T47D (cell line): ENCODE measurements around the gene ARPC1B.
A peak's percentile ranks its signal among the peaks of the same experiment; 100 is the strongest.

Experiments
- DNase-seq, 2 experiments: peaks; one replicate each; pipeline versions ENCODE4 v3.0.0 to v3.0.0-alpha.2; 2011 to 2012; ENCODE audit warnings: low read depth in 1 of 2, low spot score in 1 of 2
- JUND ChIP-seq: IDR thresholded peaks from 2 replicates; pipeline ENCODE4 v1.6.1; 2012; ENCODE audit warnings: low read depth
- in situ Hi-C: cut with HindIII; loops from 2 replicates; pipeline ENCODE4 v1.10.0; 2016; ENCODE audit warnings: low sequenced_read_pairs, low pct_unique_long_range_greater_than_20kb

The ARPC1B gene

GRCh38 chr7:99397297-99397983 lies 22.9 kb downstream of the ARPC1B start:
- no peak for TF ChIP-seq JUND
- in situ Hi-C loops: no loop called here
- DNase-seq: no peak

GRCh38 chr7:99398891-99399445 lies 24.4 kb downstream of the ARPC1B start:
- no peak for DNase-seq
- TF ChIP-seq JUND: no peak
- in situ Hi-C loops: no loop called here

GRCh38 chr7:99399597-99399996 lies 25.1 kb downstream of the ARPC1B start:
- in situ Hi-C loops: no loop called here
- no peak for DNase-seq
- no peak for TF ChIP-seq JUND

DNA sequence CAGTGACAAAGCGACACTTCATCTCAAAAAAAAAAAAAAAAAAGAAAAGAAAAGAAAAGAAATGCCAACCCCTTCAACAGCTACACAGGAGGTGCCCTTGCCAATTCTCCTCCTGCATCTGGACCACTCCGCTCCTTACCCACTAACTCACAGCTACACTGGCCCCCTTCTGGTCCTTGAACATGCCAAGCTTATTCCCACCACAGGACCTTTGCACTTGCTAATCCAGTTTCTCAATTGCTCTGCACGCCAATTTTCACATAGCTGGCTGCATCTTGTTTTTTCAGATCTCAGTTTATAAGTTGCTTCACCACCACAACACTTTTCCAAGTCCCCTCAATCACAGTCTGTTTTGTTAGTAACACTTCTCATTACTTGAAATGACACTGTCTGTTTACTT lies 28.3 kb downstream of the ARPC1B start:
- TF ChIP-seq JUND: no peak
- in situ Hi-C loops: no loop called here
- DNase-seq: no peak

DNA sequence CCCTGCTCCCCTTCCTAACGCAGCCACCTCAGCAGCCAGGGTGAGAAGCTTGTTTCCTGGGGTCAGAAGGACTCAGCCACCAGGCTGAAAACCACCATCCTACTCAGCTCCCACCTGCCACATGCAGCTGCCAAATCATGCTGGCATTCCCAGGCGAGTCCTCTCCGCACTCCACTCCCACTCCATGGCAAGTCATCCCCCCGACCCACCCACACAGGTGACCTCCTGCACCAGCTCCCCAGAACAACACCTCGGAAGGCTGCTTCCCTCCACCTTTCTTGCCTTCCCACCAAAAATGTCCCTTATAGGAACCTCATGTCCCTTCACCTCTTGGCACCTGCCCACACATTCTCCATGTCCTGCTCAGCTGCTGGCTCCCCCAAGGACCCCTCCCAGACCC lies 29.2 kb downstream of the ARPC1B start:
- no peak for DNase-seq
- in situ Hi-C loops: no loop called here
- no peak for TF ChIP-seq JUND

- DNase-seq: no peak
- no peak for TF ChIP-seq JUND
- in situ Hi-C loops: no loop called here
Measured at GRCh38 chr7:99404235-99404976, 29.9 kb downstream of the ARPC1B start.

GRCh38 chr7:99404977-99405320 lies 30.4 kb downstream of the ARPC1B start:
- no peak for DNase-seq
- no peak for TF ChIP-seq JUND
- in situ Hi-C loops: no loop called here

GRCh38 chr7:99406557-99406956 lies 32.0 kb downstream of the ARPC1B start:
- in situ Hi-C loops: no loop called here
- no peak for DNase-seq
- TF ChIP-seq JUND: no peak

DNA sequence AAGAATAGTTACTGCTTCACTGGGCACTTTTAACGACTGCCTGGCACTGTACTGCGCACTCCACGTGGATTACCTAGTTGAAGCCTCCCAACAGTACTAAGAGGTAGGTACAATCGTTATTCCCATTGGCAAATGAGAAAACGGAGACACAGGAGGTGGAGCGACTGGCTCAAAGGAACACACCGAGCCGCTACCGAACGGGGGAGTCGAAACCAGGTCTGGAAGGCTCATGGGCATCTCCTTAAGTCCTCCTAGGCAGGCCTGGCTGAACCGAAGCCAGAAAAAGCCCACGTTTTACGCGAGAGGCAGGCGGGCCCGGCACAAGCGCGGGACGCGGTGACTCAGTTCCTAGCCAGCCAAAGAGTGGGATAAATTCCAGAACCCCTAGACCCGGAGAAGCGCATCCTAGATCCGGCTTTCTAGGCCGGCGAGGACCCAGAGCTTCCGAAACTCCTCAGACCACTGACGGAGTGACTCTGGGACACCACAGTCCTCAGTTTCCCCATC lies 33.4 kb downstream of the ARPC1B start:
- DNase-seq: peak; percentile 48 to 66
- in situ Hi-C loops: no loop called here

GRCh38 chr7:99408379-99409191 lies 34.1 kb downstream of the ARPC1B start, which contains the start of the genes BUD31 and PDAP1:
Gene BUD31 (plus strand): TSS chr7:99408969. CDS start chr7:99411093, 2,124 bp downstream.
Gene PDAP1 (minus strand): TSS chr7:99408597. CDS start chr7:99408548, 49 bp downstream.
- in situ Hi-C loops: no loop called here
- DNase-seq: peak; percentile 88 to 91
- peak; percentile 22; the same call in 1 of the 2 replicates for TF ChIP-seq JUND

More for the DNA sequence above, 33.4 kb downstream of the ARPC1B start:
- no peak for TF ChIP-seq JUND

DNA sequence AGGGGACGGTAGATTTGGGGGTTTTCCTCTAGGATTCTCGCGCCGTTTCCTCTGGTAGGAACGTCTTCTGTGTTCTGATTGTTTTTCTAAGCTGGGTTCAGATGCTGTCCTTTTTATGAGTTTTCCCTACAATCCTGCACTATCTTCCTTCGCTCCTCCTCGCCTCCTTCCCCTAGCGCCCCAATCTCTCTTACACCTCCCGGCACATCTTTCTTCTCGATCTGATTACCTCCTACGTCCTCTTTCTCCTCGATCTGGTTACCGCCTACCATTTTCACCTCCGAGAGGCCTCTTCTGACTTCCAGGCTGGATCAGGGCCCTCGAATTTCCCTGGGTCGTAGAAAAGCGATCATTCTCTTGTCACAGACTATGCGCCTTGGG lies 34.7 kb downstream of the ARPC1B start:
- no peak for DNase-seq
- TF ChIP-seq JUND: no peak
- in situ Hi-C loops: no loop called here

- in situ Hi-C loops: no loop called here
- DNase-seq: peak in 1 of 2 experiments; percentile 12
- TF ChIP-seq JUND: no peak
Measured at GRCh38 chr7:99409806-99410205, 35.3 kb downstream of the ARPC1B start.
